NCI-H146 treated with DMSO at 0.1 percent for 48 hours (cell line): Measurements from ENCODE around the gene PLEKHB2.
A peak's percentile ranks its signal among the peaks of the same experiment; 100 is the strongest.
"Not testable (repeated sequence)": the region's sequence is repeated elsewhere in the genome, so short reads cannot be mapped to it uniquely, and the experiment has no call there.

ENCODE experiments used
- DNase-seq: peaks from one replicate; lab custom pipeline; 2025; ENCODE audit not compliant: unreplicated experiment; lab: John Stamatoyannopoulos, UW

Gene PLEKHB2, protein sequence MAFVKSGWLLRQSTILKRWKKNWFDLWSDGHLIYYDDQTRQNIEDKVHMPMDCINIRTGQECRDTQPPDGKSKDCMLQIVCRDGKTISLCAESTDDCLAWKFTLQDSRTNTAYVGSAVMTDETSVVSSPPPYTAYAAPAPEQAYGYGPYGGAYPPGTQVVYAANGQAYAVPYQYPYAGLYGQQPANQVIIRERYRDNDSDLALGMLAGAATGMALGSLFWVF

DNA sequence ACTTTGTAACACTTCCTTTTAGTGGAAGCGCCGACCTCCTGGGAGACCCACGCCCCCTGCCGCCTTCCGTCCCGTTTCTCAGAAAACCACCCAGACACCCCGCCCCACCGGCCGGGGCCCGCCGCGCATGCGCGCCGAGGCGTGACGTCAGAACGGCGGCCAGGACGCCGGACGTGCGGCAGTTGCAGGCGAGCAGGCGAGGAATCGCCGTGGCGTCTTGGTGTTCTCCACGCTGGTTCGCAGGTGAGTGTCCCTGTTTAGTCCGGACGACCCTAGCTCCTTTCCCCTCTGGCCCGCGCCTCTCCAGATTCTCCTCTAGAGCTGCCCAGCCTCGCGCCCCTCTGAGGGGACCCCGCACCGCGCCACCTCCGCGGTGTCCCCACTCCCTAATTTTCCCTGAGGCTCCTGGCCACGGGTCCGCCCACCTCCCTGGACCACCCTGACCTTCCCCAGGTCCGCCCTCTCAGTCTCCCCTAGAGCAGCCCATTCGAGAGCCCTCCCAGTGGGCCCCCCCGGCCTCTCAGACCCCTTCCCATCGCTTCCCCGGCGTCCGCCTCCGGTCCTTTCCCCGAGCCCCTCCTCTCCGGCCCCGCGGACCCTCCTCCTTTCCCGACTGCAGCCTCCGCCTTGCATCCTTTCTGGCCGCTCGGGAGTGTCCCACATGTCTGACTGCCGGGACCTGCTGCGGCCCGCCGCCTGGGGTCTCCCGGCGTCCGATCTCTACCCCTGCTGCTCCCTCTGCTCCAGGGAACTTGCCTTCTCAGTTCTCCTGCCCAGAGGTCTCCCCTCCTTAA lies at the start of gene PLEKHB2:
Gene PLEKHB2 (plus strand): TSS at position 181 of the 794 bp plus-strand sequence. CDS start 15,606 bp downstream, outside the sequence.
- DNase-seq = peak; percentile 92

DNA sequence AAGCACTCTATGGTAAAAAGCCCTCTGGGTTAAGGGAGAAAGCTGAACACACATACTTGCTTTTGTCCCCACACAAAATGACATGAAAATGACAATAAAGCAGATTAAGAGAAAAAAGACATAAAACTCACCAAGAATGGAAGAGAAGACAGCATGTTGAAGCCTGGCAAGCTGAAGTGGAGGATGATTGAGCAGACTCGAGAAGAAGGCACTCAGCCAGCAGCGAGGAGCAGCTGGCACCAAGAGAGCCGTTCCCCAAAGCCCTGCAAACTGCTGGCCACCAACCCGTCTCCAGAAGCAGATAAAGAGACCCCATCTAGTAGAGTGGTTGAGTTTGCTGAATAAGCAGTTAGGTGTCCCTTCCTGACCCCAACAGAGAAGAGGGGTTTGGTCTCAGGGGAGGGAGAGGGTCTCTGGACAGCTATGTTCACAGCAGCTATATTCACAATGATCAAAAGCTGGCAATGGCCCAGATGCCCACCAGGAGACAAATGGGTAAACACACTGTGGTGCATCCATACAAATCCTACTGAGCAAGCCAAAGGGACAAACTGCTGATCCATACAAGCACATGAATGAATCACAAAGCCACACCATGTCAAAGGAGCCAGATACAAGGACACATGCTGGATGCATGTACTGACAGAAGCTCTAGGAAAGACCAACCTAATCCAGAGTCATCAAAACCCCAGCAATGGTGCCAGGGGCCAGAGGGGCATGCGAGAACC lies 48.8 kb upstream of the PLEKHB2 start:
- DNase-seq = no peak

DNA sequence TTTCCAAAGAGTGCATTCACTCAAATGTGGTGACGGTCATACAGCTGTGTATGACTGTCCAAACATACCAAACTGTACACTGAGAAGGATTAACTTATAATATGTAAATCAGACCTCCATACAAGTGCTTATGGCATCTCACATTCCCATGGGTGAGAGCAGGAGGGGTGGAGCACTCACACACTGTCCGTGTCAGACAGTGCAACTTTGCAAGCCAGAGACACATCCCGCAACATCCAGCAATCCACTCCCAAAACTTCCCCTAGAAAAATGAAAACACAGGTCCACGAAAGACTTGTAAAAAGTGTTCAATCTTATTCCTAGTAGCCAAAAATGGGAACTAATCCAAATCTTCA lies 48.2 kb upstream of the PLEKHB2 start:
- DNase-seq = no peak

DNA sequence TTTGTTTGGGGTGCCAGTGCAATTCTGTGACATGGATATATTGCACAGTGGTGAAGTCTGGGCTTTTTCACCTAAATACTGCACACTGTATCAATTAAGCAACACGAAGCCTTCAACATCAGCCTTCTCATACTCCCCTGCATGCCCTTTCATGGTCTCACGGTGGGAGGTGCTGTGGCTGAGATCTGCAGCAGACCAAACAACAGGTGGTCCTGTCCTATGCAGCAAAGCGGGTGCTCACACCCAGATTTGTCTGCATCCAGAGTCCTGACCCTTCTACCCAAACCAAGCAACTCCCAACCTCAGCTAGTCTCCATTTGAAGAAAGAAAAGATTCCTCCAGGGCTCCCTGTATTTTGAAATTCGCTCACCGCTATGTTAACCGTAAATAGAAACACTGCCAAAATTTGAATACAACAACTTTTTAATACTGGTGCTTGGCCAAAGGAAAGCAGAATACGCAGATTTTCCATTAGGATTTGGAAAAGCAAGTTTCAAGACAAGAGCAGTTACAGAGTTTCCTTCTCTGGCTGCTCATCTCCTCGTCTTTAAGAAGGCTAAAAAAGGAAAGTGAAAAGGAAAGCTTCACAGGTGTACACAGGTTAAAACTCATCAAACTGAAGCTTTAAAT lies 46.8 kb upstream of the PLEKHB2 start:
- no peak for DNase-seq

DNA sequence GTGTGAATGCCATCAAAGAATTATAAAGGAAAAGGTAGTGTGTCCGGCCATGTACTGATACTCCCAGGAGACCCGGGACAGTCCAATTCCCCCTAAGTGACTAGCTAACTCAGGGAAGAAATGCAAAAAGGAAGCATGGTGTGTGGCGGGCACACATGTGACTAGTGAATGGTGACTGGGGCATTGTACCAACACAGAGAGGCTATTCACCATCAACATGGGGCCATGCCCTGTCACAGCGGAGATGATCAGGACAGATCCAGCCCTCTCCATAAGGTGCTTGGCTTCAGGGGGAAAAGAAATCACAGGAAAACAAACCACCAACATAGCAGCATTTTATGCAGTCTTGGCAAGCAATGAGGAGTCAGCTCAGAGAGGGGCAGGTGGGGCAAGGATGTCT lies 46.2 kb upstream of the PLEKHB2 start:
- DNase-seq = no peak

DNA sequence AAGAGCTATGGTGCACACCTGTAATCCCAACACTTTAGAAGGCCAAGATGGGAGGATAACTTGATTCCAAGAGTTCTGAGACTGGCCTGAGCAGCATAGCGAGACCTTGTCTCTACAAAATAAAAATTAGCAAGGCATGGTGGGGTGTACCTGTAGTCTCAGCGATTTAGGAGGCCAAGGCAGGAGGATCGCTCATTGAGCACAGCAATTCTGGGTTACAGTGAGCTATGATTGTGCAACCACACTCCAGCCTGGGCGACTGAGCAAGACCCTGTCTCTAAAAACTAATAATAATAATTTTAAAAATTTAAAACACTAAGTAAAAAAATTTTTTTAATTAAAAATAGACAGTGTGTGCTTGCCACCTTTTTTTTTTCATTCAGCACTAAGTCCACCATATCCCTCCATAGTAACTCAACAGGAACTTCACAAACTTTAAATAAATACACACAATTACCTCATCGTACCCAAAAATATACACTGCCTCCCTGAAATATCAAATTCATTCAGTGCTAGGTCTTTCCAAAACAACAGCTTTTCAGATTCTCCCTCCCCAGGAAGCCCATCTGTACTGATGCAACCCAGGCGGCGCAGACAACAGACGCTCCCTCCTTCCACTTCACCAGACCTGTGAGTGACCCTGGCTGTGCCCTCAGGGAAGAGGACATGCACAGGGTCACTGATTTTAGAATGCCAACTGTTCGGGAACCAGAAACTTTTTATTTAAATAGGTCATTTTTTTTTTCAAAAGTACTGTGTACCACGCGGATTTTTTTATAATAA lies 41.4 kb upstream of the PLEKHB2 start:
- DNase-seq = no peak

DNA sequence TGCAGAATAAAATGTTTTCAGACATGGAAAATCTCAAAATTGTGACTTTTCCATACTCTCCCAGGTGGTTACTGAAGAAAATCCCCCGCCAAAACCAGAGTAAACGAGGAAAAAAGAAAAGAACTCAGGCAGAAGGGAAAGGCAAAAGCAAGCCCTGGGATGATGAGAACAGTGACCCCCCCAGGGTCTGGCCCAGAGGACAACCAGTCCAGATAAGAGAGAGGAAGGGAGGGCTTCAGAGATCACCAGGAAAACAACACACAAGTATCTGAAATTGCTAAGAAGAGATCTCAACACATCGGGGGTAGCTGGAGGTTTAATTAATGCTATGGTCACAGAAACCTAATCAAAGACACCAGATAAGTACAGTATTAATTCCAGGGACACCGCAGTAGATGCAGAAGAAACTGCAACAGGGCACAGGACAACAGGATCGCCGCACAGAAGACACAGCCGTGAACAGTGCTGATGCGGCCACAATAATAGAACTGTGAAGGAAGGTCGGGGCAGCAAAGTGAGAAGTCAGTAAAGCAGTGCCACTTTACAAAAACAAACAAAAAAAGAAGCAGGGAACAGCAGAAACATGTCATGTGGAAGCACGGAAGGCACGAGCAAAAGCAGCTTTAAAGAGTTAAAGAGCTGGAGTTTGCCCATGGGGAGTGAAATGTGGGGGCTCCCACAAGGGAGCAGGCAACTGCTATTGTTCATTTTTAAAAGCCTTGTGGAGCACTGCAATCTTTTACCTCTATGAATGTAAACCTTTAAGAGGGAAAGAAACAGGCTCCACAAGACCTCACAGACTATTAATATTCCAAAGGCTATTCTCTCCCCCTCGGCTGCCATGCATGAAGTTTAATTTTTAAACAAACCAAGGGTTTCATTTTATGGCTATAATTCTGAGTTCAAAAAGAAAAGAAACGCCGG lies 40.3 kb upstream of the PLEKHB2 start:
- DNase-seq = no peak

DNA sequence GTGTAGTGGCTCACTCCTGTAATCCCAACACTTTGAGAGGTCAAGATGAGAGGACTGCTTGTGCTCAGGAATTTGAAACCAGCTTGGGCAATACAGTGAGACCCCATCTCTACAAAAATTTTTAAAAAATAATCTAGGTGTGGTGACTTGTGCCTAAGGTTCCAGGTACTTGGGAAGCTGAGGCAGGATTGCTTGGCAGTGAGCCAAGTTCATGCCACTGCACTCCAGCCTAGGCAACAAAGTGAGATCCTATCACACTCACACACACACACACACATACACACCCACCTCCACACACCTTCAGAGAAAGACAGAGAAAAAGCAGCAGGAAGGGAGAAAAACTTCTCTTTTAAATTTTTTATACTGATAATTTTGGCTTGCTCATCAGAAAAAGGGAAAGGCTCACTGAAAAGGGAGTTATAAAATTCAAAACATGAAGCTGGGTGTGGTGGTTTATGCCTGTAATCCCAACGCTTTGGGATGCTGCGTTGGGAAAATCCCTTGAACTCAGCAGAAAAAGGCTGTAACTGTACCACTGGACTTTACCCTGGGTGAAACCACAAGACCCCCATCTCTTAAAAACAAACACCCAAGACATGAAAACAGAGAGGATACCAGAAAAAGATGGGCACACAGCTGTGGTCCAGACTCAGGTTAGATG lies 37.5 kb upstream of the PLEKHB2 start:
- DNase-seq = no peak

DNA sequence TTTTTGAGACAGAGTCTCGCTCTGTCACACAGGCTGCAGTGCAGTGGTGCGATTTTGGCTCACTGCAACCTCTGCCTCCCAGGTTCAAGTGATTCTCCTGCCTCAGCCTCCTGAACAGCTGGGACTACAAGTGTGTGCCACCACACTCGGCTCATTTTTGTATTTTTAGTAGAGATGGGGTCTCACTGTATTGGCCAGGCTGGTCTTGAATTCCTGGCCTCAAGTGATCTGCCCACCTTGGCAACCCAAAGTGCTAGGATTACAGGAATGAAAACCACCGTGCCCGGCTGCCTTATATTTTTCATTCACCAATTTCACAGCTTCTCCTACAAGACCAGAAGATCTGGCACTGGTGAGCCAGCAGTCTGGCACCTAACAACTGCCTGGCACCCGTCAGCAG lies 37.0 kb upstream of the PLEKHB2 start:
- DNase-seq = not testable (repeated sequence)

DNA sequence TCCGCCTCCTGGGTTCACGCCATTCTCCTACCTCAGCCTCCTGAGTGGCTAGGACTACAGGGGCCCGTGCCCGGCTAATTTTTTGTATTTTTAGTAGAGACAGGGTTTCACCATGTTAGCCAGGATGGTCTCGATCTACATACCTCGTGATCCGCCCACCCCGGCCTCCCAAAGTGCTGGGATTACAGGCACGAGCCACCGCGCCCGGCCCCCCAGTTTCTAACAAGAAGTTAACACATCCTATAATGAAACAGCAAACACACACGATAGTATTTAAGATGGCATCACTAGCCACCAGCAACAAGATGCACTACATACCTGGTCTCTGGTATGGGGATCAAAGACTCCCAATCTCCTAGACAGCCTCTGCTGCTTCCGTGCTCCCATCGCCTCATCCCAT lies 29.6 kb upstream of the PLEKHB2 start:
- DNase-seq = not testable (repeated sequence)

DNA sequence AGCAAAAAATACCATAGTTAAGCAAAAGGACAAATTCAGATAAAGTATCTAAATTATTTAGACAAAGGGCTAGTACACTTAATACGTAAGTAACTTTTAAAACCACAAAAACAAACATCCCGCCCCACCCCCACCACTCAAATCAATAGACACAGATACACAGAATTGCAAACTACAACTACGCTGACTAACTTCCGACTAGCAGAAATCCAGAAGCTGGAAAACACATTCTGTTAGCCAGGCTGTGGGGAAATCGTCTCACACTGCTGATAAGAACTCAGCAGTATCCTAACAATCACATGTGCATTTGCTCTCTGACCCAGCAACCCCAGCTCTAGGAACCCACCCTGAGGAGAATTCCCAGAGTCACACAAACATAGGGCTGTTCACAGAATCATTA lies 28.4 kb upstream of the PLEKHB2 start:
- DNase-seq = no peak

DNA sequence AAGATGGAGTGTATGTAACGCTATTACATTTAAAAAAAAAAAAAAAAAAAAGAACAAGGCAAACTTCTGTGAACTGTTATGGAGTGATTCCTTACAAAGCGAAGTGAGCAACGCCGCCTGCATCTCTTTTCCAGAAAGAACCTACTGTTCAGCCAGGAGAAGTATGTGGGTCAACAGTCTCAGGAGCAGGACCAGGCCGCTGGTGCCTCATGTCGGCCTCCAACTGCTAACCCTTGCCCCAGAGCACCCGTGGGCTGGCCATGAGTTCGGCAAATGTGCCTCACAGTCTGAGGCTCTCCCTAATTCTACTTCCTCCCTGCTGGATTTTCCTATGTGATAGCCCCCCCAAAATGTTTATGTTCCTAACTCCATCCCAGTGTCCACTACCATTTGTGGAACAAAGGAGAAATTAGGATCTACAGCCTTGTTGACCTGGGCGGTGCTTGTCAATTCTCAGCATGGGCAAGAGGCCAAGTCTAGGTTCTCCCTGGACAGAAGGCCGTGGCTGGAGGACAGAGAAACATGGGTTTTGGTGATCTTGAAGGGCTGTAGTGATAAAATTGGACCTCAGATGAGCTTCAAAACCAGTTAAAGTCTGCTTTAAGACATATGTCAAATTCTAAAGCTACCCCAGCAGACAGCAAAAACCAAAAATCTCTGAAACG lies 27.8 kb upstream of the PLEKHB2 start:
- no peak for DNase-seq

DNA sequence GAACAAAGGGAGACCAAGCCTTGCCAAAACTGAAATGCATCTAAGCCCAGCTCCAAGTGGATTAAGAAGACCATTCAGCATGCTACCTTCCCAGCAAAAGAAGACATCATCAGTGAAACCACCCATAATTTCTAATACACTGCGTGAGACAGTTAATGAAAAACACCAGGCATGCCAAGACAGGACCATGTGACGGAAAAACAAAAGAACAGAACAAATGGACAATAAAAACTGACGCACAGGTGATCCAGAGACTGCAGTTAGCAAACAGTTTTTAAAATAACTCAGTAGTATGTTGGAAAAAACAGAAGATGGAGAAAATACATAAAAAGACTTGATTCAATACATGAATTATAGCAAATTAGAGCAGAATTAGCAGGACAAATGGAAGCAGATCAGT lies 27.2 kb upstream of the PLEKHB2 start:
- peak; percentile 43 for DNase-seq

DNA sequence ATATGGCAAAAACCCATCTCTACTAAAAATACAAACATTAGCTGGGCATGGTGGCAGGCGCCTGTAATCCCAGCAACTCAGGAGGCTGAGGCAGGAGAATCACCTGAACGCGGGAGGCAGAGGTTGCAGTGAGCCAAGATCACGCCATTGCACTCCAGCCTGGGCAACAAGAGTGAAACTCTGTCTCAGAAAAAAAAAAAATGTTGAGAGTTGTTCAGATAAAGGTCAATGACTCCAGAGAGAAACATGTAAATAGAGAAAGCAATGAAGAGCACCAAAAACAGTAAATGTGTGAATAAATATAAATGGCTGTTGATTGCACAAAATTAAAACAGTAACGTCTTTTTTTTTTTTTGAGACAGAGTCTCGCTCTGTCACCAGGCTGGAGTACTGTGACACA lies 25.2 kb upstream of the PLEKHB2 start:
- DNase-seq = not testable (repeated sequence)

DNA sequence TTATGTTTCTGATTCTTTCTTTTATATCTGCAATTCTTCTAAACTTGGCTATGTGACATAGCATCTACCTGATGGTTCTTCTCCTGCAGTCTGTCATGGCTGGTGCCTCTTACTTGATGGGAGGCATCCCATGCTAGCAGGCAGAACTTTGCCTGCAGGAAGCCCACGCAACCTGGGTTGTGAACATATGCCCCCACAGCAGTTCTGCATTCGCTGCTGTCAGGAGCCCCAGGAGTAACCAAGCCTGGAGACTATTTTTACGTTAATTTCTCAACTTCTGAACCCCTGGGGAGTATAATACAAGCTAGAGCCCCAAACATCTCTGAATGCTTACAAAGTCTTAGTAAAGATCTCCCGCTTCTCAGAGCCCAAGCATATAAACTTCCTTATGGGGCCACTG lies 23.9 kb upstream of the PLEKHB2 start:
- DNase-seq = no peak

DNA sequence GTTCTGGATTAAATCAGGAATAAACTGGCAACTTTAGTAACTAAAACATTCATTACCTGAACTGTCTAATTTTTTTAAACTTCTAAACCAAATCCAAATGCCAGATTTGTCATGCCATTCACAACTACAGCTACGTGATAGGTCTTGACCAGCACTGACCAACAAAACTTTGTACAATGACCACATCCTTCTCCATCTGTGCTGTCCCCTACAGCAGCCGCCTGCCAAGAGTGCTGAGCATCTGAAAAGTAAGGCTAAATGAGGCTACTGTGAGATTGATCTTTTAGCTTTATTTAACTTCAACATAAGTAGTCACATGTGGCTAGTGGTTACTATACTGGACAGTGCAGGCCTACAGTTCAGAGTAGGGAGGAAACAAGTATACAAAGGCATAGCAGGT lies 19.5 kb upstream of the PLEKHB2 start:
- no peak for DNase-seq

DNA sequence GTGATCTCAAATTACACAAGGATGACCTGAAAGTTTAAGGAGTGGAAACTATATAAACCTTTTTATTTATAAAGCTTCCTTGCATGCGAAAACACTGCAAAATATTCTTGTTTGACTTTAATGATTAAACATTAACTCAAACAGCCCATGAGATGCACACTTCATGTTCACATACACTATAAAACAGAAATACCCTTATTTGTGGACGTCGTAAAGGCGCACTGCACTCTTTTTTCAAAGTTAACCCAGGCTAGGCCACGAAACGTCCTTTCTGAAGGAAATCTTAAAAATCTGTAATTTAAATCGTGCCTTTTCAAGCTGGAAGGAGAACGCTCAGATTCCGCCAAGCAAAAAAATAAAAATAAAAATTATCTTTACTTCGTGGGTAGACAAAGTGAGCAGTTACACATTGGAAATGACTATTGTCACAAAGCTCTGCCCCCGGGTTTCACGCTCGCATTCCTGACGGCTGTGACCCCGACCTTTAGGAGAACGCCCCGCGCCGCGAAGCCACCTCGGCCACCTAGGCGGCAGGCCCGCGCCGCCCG lies 12.6 kb upstream of the PLEKHB2 start:
- no peak for DNase-seq

DNA sequence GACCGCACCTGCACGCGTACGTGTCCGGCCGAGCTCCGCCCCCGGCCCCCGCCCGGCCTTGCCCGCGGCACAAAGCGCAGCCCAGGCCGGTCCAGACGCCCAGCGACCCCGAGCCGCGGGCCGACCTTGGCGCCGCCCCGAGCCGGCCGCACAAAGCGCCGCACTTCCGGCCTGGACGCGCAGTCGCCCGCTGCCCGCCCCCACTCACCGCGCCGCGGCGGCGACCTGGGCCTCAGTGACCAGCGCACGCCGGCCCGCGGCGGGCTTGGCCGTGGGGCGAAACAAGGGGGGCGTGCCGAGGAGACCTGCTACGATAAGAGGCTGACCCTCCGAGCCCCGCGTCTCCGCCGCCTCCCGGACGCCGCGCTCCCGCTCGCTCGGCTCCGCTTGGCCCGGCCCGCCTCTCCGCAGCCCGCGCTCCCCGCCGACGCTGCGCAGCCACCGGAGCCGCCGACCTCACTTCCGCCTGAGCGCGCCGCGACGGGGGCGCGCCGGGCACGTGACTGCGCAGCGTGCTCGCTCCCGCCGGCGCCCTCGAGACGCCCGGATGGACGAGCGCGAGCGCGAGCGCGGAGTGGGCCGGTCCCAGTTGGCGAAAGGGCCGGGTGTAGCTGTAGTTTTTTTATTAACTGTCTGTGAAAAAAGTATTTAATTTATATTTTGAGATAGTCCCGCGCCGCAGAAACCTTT lies 12.0 kb upstream of the PLEKHB2 start, which contains the start of gene FAM168B:
Gene FAM168B (minus strand): TSS at position 455 of the 690 bp plus-strand sequence. CDS start 10,814 bp downstream, outside the sequence.
- peak; percentile 81 for DNase-seq
